ENCODE results near the gene SCAMP4.

SCAMP4 gene

GRCh38 chr19:1969176-1970002 lies 64.2 kb downstream of the SCAMP4 start:
- no peak for TF ChIP-seq CTCF (IDR thresholded peaks at IDR 0.05; ENCODE audit: poor library complexity, severe bottlenecking)
- no peak for ATAC-seq (ENCODE audit: low read depth)
- DNase-seq (ENCODE audit: low spot score) = no peak
- peaks cover 9% of the 10 kb centered on the region for H3K36me3 ChIP-seq (ENCODE audit: low read depth)
- H3K27me3 ChIP-seq (ENCODE audit: insufficient read depth, poor library complexity, severe bottlenecking) = no peaks in the 10 kb centered on the region
- H3K4me3 ChIP-seq (ENCODE audit: severe bottlenecking) = no peak overlapping the region
- H3K4me1 ChIP-seq (ENCODE audit: insufficient read depth, poor library complexity, severe bottlenecking) = peaks cover 6% of the 10 kb centered on the region
- H3K9me3 ChIP-seq (ENCODE audit: severe bottlenecking) = no peaks in the 10 kb centered on the region
- H3K27ac ChIP-seq (ENCODE audit: poor library complexity, severe bottlenecking) = no peak overlapping the region

DNA sequence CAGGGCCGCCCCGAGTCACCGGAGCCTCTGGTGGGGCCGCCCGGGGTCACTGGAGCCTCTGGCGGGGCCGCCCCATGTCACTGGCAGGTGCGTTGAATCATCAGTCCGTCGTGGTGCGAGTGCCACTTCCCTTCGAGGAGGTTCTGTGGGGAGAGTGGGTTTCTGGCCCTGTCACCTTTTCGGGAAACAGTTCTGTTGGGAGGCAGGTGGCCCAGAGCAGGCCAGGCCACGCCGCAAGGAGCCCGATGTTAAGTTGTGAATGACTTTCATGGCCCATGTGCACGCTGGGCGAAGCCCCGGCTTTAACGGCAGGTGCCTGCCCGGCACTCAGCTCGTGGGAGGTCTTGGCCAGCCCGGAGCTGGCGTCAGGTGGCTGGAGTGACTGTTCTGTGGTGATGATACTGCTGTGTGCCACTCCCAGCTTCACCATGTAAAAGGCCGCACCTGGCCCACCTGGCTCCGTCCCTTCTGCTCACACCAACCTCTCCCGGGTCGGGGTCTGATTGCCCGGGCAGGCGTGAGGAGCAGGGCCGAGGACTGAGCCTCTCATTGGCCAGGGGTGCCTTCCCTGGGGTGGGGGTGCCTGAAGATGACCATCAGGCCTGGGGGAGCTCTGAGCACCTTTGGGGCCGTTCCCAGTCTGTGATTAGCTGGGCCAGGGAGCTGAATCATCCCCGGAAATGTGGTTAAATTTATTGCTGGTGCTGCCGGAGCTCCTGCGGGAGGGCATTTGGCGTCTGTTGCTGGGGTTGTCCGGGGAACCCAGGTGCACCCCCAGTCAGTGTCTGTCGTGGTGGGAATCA lies 65.0 kb downstream of the SCAMP4 start:
- Histone ChIP-seq H3K27me3 (ENCODE audit: insufficient read depth, poor library complexity, severe bottlenecking) (no peaks in the 10 kb centered on the region), H3K27ac (ENCODE audit: poor library complexity, severe bottlenecking) (peak overlapping the region; percentile 32), H3K36me3 (ENCODE audit: low read depth) (peaks cover 13% of the 10 kb centered on the region), H3K4me1 (ENCODE audit: insufficient read depth, poor library complexity, severe bottlenecking) (peaks cover 6% of the 10 kb centered on the region), H3K4me3 (ENCODE audit: severe bottlenecking) (no peak overlapping the region), H3K9me3 (ENCODE audit: severe bottlenecking) (no peaks in the 10 kb centered on the region)
- DNase-seq (ENCODE audit: low spot score) = no peak
- peak; percentile 81 for ATAC-seq (ENCODE audit: low read depth)
- TF ChIP-seq CTCF (IDR thresholded peaks at IDR 0.05; ENCODE audit: poor library complexity, severe bottlenecking) = no peak

- Histone ChIP-seq H3K27ac (ENCODE audit: poor library complexity, severe bottlenecking) (peak overlapping the region; percentile 32), H3K27me3 (ENCODE audit: insufficient read depth, poor library complexity, severe bottlenecking) (no peaks in the 10 kb centered on the region), H3K4me1 (ENCODE audit: insufficient read depth, poor library complexity, severe bottlenecking) (peaks cover 6% of the 10 kb centered on the region), H3K4me3 (ENCODE audit: severe bottlenecking) (no peak overlapping the region), H3K36me3 (ENCODE audit: low read depth) (peaks cover 18% of the 10 kb centered on the region), H3K9me3 (ENCODE audit: severe bottlenecking) (no peaks in the 10 kb centered on the region)
- DNase-seq (ENCODE audit: low spot score) = no peak
- TF ChIP-seq CTCF (IDR thresholded peaks at IDR 0.05; ENCODE audit: poor library complexity, severe bottlenecking) = no peak
- ATAC-seq (ENCODE audit: low read depth) = 0 out of 3 replicates have a peak, but pooled peaks have one; percentile 8
Measured at GRCh38 chr19:1970806-1971502, 65.8 kb downstream of the SCAMP4 start.

DNA sequence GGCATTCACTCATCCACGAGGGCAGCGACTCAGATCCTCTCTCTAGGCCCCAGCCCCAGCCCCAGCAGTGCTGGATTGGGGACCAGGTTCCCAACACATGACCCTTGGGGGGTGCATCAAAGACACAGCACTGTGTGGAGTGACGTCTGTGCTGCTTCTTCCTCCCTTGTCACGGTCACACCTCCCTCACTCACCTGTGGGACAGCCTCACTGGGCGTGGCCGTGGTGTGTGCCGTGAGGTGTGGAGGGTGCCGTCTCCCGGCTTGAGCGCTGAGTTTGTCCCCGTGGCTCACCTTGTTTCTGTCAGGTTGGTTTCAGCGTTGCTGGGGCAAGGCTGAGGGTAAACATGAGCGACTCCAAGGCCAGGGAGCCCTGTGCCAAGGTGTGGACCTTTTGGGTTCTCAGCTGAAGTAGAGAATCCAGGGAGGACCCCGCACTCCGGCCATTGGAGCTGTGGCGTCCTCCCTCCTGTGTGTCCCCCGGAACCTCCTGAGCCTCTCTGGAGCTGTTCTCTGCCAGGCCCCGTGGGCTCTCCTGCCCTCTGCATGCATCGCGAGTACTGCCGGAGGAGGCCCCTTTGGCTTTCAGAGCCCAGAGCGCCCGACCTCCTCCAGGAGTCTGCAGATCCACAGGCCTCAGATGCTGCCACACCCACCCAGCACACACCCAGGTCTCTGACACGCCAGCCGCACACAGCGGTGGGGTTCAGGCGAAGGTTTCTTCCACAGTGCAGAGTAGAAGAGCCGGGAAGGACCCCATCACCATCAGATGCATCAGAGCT lies 69.4 kb downstream of the SCAMP4 start:
- H3K4me1 ChIP-seq (ENCODE audit: insufficient read depth, poor library complexity, severe bottlenecking) = peaks cover 6% of the 10 kb centered on the region
- DNase-seq (ENCODE audit: low spot score) (no peak), ATAC-seq (ENCODE audit: low read depth) (no peak)
- H3K9me3 ChIP-seq (ENCODE audit: severe bottlenecking) = no peaks in the 10 kb centered on the region
- H3K27ac ChIP-seq (ENCODE audit: poor library complexity, severe bottlenecking) = no peak overlapping the region
- no peak overlapping the region for H3K4me3 ChIP-seq (ENCODE audit: severe bottlenecking)
- no peaks in the 10 kb centered on the region for H3K27me3 ChIP-seq (ENCODE audit: insufficient read depth, poor library complexity, severe bottlenecking)
- H3K36me3 ChIP-seq (ENCODE audit: low read depth) = peaks cover 24% of the 10 kb centered on the region
- no peak for TF ChIP-seq CTCF (IDR thresholded peaks at IDR 0.05; ENCODE audit: poor library complexity, severe bottlenecking)
